Measurements from ENCODE around the gene NRP2.

The NRP2 gene

DNA sequence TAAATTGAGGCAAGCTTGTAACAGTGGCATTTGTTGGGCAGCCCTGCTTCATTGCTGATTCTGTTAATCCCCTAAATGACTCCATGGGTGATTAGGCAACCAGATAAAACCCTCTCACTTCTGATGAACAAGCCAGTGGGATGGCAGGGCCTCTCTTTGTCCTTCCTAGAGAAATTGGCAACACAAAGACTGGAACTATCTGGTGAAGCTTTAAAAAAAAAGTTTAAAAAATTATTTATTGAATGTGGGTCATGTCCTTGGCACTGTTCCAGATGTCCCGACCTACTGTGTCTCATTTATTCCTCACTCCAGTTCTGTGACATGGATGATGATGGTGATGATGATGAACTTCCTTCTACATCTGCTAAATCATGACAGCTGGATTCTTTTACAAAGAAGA lies 30.8 kb downstream of the NRP2 start:
- no peak for DNase-seq

GRCh38 chr2:205714058-205714776 lies 31.9 kb downstream of the NRP2 start:
- DNase-seq = no peak

GRCh38 chr2:205714789-205715720 lies 32.8 kb downstream of the NRP2 start:
- DNase-seq = no peak

DNA sequence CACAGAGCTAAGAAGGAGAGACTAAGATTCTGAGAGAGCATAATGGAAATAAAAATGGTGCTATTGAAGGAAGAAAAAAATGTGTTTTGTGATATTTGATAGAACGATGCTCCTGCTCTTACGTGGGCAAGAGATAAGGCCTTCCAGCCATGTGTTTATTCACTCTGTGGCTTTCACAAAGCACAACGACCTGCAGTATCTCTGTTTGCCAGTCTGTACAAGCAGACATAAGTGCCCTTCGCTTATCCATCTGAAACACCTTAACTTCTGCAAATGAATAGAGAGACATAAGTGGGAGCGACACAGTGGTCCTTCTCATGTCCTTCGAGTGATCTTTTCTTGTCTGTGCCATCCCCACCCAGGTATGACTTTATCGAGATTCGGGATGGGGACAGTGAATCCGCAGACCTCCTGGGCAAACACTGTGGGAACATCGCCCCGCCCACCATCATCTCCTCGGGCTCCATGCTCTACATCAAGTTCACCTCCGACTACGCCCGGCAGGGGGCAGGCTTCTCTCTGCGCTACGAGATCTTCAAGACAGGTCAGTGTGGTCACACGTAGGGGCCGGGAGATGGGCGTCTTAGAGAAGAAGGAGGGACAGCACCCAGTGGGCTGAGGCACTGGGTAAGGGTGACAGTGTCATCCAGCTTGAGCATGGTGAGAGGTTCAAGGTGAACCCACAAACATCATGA lies 33.7 kb downstream of the NRP2 start:
- no peak for DNase-seq

- DNase-seq = no peak
Measured at GRCh38 chr2:205717175-205717846, 35.0 kb downstream of the NRP2 start.

GRCh38 chr2:205717999-205718398 lies 35.7 kb downstream of the NRP2 start:
- DNase-seq = no peak

DNA sequence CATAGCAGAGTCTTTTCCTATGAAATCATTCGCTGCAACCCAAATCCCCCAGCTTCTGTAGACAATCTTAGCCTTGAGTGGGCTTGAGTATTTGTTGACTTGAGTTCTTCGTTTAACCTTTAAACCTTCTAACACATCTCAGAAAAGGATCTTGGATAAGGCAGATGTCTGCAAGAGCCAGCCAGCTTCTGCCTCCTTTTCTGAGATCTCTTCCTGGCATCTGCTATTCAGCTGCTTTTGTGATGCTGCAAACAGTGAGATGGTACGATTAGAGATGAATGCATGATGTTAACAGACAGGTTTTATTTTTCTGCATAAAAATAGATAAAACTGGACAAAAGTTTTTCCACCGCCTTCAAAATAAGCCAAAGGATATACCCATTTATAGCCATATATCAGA lies 37.5 kb downstream of the NRP2 start:
- DNase-seq = no peak

DNA sequence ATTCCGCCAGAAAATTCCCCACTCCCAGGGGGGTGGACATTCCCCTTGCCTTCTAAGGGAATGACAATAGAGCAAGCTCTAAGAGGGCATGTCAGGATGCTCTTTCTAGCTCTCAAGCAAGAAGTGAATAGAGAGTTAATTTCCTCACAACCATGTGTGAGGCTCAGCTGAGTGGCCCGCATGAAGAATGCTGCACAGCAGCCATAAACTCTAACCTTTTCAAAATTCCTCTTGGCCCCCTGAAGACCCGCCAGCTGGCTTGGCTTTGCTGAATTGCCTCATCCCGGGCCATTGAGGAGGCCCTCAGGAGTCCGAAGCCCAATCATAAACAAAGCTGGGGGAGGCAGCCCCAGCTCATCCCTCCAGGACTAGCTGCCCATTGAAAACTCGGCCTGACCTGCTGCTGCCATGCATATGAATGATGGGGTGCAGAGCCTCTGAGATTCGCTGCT lies 38.2 kb downstream of the NRP2 start:
- DNase-seq = no peak

DNA sequence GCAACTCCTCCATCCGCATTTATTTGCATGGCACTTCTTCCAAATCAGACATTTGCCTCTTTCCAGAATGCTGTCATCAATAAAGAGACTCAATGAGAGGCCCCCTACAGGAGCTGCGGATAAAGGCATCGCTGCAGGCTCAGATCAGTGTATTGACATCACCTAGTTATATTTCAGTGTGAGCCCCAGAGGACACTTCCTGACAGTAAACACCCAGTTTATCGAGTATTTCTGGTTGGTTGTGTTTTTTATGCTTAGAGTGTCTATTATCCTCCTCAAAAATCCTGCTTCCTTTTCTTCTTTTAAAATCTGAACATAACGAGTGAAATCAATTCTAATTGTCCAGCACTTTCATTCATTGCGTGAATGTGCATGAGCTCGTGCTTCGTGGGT lies 38.8 kb downstream of the NRP2 start:
- DNase-seq = no peak

DNA sequence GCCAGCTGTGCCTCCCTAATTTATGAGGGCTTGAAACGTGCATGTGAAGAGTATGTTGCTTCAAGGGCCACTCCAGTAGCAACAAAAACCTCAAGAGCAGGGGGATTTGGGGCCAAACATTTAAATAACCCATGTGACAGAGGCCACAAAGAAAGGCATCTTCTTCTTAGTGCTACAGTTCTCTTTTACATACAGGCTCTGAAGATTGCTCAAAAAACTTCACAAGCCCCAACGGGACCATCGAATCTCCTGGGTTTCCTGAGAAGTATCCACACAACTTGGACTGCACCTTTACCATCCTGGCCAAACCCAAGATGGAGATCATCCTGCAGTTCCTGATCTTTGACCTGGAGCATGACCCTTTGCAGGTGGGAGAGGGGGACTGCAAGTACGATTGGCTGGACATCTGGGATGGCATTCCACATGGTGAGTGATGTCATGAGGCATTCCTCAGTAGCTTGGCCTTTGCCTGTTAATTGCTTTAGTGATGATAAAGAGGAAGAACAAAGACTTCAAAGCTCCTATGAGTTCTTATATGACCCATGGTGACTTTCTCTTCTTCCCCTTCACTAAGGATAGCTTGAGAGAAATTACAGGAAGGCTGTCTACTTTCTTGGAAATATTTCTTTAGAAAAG lies 40.1 kb downstream of the NRP2 start:
- DNase-seq = no peak

DNA sequence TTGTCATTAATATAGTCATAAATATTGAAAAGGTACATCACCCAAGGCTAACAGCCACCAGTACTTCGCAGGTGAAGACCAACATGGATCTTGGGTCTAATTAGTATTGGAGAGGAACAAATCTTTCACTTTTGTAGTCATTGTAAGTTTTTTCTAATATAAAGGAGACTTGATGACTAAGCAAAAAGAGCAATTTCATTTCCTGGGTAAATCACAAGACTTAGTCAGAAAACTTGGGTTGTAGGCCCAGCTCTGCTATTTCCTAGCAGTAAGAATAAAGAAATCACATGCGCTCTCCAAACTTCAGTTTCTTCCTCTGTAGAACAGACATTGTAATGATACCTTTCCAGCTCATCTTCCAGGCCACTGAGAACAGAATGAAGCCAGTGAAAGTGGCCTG lies 40.9 kb downstream of the NRP2 start:
- no peak for DNase-seq

DNA sequence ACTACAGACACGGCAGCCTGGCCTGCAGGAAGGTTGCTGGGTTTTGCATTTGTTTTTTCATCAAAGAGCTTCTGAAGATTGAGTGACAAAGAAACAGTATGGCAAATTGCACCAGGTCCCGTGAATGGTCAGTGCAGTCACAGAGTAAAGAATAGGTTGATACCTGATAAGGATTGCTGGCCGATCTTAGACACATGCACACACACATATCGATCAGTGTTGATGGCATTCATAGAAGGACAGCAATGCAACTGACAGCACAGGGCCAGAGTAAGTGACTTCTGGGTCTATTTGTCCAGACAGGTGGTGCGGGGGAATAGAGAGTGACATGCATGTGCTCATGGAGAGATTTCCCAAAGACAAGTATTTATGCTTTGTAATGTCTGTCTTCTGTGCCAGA lies 42.8 kb downstream of the NRP2 start:
- no peak for DNase-seq

DNA sequence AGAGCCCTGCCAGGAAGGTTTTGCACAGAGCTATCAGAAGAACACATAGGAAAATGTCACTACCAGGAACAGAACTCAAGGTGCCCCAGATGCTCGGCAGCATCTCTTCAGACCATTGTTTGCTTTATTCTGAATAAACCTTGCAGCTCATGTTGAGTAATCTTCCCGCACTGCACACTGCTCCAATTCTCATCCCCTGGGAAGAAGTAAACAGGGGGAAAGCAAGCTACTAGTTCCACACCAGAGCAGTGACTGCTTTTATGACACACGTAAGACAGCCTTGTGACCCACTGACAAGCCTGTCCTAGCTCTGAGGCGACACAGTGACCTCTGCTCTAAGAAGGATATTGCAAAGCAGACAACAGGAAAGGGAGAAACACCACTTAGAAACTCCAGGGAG lies 44.2 kb downstream of the NRP2 start:
- DNase-seq = no peak

DNA sequence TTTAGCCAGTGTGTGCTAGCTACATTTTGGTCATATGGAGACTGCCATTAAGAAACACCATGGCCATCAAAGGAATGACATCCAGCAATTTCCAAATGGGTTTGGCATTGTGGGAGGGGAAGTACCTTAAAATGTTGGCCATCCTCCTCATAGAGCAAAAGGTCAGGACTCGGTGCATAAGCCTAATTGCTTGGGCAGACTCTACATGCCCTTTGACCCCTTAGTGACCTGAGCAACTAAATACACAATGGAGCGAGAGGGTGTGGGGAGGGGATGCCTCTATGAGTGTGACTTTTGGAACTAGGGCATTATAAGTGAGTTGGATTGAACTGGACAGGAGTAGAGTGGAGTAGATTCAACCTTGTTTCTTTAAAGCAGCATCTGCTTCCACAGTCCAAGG lies 44.9 kb downstream of the NRP2 start:
- no peak for DNase-seq

DNA sequence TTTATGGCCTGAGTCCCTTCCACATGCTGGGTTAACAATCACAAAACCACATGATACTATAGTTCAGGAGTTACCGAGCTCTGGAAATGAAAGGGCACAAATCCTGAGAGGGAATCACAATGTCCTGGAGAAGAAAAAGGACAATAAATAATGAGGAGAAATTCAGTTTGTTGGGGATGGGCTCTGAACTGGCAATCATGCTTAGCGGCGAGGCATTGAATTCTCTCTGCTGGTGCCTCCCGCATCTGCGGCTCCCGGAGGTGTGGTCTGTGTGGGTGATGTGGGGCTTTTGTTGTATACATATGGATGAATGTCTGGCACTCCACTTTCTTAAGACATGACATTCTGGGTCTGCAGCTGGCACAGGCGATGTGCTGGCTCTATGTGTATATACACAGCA lies 46.1 kb downstream of the NRP2 start:
- no peak for DNase-seq

DNA sequence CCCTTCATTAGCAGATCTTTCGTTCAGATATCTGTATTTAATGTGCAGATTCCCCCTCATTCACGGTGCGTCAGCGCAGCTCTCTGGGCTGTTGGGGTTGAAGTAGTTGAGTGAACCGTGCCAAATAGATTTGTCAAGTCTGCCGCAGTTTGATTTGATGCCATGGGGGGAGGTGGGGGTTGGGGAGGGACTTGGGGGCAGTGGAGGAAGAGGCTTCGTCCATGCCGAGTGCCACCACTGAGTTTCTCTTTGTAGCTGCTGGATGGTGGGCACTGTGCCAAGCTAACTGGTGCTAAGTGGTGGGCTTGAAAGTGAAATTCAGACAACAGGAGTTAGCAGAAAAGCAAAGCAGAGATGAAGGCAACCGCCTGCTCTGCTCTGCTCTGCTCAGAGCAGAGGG lies 47.9 kb downstream of the NRP2 start:
- DNase-seq = no peak

DNA sequence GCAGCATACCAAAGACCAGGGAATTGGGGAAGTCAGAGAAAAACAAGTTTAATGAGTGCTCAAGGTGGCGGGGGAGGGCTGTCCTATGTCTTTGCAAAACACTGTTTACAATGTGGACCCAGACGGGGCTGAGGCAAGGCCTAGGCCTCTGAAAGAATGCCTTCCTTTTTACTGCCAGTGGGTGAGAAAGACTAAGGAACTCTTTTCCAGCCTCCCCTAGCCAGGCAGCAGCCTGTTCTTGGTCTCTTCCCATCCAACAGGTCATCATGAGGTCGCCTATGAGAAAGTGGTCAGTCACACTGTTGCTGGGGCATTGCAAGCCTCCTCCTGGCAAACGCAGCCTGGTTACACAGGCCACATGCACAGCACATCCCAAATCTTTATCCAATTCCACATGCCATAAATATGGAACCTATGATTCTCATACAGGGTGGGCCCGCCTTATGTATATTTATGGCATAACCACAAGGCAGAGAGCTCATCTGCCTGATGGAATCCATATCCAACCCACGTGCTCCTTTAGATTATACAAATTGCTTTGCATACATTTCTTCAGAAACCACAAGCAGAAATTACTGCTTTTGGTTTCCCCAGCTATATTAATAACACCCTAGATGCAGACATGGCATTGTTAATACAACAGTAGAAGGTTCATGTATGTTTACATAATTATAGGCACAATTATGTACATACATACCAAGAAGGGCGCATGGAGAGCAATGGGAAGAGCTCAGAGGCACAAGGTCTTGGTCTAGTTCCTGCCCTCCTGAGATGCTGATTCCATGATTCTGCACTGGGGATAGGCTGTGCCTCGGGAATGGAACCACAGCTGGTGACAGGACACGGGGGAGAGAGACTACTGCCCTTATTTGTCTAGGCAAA lies 48.6 kb downstream of the NRP2 start:
- DNase-seq = peak; percentile 12

DNA sequence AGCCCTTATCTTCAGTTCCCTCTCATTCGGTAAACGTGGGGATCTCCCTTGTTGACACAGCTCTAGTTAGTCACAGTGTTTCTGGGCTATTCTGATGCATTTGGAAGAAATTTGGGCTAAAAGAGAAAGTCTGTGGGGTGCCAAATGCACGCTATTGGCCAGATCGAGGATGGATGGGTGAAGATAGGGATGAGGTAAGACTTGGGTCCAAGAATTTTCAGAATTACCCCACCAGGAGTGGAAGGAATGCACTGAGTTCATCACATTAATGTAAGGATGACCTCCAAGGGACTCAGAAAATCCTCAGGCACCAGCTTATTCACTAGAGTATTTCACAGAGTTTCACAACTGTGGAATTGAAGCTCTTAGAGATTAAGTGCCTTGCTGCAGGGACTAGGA lies 49.3 kb downstream of the NRP2 start:
- DNase-seq = peak; percentile 72

GRCh38 chr2:205732314-205732713 lies 50.0 kb downstream of the NRP2 start:
- DNase-seq = no peak

- no peak for DNase-seq
Measured at GRCh38 chr2:205733082-205733481, 50.8 kb downstream of the NRP2 start.

GRCh38 chr2:205733648-205734047 lies 51.3 kb downstream of the NRP2 start:
- no peak for DNase-seq

Data from NCI-H226 (cell line).